ENCODE results near the gene ADPRHL1. TPM values are rescaled to one million over a fixed set of nuclear protein-coding genes. Genes with fewer than 3 reads are reported as not detected.

ADPRHL1 gene
- total and polyA plus RNA-seq, 4 donors, result 0.28 to 0.67 (median 0.55) TPM

DNA sequence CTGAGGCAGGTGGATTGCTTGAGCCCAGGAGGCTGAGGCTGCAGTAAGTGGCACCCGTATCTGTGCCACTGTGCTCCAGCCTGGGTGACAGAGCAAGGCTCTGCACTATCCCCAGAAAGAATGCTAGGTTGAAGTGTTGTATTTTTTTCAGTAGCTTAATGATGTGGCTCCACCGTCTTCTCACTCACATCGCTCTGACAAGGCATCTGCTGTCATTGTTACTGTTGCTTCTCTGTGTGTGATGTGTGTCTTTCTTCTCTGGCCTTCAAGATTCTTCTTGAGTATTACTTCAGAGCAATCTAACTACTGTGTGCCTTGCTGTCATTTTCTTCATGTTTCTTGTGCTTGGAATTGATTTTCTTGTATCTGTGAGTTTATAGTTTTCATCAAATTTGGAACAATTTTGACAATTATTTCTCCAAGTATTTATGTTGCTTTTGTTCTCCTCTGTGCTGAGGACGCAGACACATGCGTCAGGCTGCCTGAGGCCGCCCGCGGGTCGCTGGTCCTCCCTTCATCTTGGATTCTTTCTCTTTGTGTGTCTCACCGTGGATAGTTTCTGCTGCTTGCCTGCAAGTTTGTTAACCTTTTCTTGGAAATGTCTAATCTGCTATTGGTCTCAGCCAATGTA lies 10.8 kb downstream of the ADPRHL1 start:
- TF ChIP-seq JUND (IDR thresholded peaks at IDR 0.05), result no peak
- TF ChIP-seq HNF4A (conservative IDR thresholded peaks at IDR 0.05), result no peak
- TF ChIP-seq, protein P1, sequence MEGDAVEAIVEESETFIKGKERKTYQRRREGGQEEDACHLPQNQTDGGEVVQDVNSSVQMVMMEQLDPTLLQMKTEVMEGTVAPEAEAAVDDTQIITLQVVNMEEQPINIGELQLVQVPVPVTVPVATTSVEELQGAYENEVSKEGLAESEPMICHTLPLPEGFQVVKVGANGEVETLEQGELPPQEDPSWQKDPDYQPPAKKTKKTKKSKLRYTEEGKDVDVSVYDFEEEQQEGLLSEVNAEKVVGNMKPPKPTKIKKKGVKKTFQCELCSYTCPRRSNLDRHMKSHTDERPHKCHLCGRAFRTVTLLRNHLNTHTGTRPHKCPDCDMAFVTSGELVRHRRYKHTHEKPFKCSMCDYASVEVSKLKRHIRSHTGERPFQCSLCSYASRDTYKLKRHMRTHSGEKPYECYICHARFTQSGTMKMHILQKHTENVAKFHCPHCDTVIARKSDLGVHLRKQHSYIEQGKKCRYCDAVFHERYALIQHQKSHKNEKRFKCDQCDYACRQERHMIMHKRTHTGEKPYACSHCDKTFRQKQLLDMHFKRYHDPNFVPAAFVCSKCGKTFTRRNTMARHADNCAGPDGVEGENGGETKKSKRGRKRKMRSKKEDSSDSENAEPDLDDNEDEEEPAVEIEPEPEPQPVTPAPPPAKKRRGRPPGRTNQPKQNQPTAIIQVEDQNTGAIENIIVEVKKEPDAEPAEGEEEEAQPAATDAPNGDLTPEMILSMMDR (IDR thresholded peaks at IDR 0.05; ENCODE audit: low read depth, low read length, missing input control), result no peak
- Histone ChIP-seq H3K9ac (ENCODE audit: low read depth in 1 of 2, low read length in 2 of 2) (no peak overlapping the region), H3K27me3 (ENCODE audit: control insufficient read depth in 4 of 4, insufficient read depth in 4 of 4, low read length in 3 of 4) (no peaks in the 10 kb centered on the region), H3K36me3 (ENCODE audit: control insufficient read depth in 4 of 4, insufficient read depth in 3 of 4, low read depth in 1 of 4, low read length in 3 of 4) (peaks cover 0 to 5% (median 0%) of the 10 kb centered on the region in 4 donors), H3K4me3 (ENCODE audit: low read depth in 1 of 3, low read length in 3 of 3) (no peak overlapping the region), H3K27ac (ENCODE audit: low read depth in 1 of 2, low read length in 2 of 2) (no peak overlapping the region), H3K4me1 (ENCODE audit: control insufficient read depth in 4 of 4, insufficient read depth in 4 of 4, low read length in 3 of 4) (peaks cover 0 to 4% (median 2%) of the 10 kb centered on the region in 4 donors), H3K9me3 (ENCODE audit: control insufficient read depth in 4 of 4, low read length in 3 of 4) (no peaks in the 10 kb centered on the region)
- WGBS, result 97% methylated on average over 10 of the region's 10 CpGs
- no peak for DNase-seq (ENCODE audit: low spot score)

DNA sequence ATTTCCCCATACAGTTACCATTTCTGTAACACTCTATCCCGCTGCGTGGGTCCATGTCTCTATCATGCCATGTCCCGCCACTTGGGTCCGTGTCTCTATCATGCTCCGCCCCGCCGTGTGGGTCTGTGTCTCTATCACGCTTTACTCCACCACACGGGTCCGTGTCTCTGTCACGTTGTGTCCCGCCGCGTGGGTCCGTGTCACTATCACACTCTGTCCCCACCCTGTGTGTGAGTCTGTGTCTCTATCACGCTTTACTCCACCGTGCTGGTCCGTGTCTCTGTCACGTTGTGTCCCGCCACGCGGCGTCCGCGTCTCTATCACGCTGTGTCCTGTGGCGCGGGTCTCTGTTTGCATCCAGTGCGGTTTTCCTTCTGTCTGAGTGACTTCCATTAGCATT lies 11.6 kb downstream of the ADPRHL1 start:
- DNase-seq (ENCODE audit: low spot score), result no peak
- 99% methylated on average over 29 of the region's 29 CpGs for WGBS
- TF ChIP-seq FOXA2 (IDR thresholded peaks at IDR 0.05), result no peak
- TF ChIP-seq, protein P2, sequence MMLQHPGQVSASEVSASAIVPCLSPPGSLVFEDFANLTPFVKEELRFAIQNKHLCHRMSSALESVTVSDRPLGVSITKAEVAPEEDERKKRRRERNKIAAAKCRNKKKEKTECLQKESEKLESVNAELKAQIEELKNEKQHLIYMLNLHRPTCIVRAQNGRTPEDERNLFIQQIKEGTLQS (IDR thresholded peaks at IDR 0.05), result no peak
- no peak for TF ChIP-seq GABPA (IDR thresholded peaks at IDR 0.05 in 1 of 2, conservative IDR thresholded peaks at IDR 0.05 in 1 of 2)
- TF ChIP-seq EGR1 (IDR thresholded peaks at IDR 0.05; ENCODE audit: low read depth in 2 of 2), result no peak
- TF ChIP-seq HNF4A (conservative IDR thresholded peaks at IDR 0.05), result no peak
- no peak for TF ChIP-seq NR2F2 (IDR thresholded peaks at IDR 0.05)
- TF ChIP-seq, protein P3, sequence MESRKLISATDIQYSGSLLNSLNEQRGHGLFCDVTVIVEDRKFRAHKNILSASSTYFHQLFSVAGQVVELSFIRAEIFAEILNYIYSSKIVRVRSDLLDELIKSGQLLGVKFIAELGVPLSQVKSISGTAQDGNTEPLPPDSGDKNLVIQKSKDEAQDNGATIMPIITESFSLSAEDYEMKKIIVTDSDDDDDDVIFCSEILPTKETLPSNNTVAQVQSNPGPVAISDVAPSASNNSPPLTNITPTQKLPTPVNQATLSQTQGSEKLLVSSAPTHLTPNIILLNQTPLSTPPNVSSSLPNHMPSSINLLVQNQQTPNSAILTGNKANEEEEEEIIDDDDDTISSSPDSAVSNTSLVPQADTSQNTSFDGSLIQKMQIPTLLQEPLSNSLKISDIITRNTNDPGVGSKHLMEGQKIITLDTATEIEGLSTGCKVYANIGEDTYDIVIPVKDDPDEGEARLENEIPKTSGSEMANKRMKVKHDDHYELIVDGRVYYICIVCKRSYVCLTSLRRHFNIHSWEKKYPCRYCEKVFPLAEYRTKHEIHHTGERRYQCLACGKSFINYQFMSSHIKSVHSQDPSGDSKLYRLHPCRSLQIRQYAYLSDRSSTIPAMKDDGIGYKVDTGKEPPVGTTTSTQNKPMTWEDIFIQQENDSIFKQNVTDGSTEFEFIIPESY (IDR thresholded peaks at IDR 0.05), result no peak
- TF ChIP-seq SP1 (IDR thresholded peaks at IDR 0.05), result no peak
- TF ChIP-seq YY1 (IDR thresholded peaks at IDR 0.05), result no peak
- TF ChIP-seq TAF1 (conservative IDR thresholded peaks at IDR 0.05), result no peak
- TF ChIP-seq, protein P4, sequence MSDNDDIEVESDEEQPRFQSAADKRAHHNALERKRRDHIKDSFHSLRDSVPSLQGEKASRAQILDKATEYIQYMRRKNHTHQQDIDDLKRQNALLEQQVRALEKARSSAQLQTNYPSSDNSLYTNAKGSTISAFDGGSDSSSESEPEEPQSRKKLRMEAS (IDR thresholded peaks at IDR 0.05), result no peak
- TF ChIP-seq, protein P1 (IDR thresholded peaks at IDR 0.05; ENCODE audit: low read depth, low read length, missing input control), result no peak
- no peak for TF ChIP-seq RAD21 (IDR thresholded peaks at IDR 0.05)
- TF ChIP-seq, protein P5, sequence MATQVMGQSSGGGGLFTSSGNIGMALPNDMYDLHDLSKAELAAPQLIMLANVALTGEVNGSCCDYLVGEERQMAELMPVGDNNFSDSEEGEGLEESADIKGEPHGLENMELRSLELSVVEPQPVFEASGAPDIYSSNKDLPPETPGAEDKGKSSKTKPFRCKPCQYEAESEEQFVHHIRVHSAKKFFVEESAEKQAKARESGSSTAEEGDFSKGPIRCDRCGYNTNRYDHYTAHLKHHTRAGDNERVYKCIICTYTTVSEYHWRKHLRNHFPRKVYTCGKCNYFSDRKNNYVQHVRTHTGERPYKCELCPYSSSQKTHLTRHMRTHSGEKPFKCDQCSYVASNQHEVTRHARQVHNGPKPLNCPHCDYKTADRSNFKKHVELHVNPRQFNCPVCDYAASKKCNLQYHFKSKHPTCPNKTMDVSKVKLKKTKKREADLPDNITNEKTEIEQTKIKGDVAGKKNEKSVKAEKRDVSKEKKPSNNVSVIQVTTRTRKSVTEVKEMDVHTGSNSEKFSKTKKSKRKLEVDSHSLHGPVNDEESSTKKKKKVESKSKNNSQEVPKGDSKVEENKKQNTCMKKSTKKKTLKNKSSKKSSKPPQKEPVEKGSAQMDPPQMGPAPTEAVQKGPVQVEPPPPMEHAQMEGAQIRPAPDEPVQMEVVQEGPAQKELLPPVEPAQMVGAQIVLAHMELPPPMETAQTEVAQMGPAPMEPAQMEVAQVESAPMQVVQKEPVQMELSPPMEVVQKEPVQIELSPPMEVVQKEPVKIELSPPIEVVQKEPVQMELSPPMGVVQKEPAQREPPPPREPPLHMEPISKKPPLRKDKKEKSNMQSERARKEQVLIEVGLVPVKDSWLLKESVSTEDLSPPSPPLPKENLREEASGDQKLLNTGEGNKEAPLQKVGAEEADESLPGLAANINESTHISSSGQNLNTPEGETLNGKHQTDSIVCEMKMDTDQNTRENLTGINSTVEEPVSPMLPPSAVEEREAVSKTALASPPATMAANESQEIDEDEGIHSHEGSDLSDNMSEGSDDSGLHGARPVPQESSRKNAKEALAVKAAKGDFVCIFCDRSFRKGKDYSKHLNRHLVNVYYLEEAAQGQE (IDR thresholded peaks at IDR 0.05), result no peak
- TF ChIP-seq HNF4G (IDR thresholded peaks at IDR 0.05), result no peak
- TF ChIP-seq FOXA1 (IDR thresholded peaks at IDR 0.05), result no peak
- TF ChIP-seq JUND (IDR thresholded peaks at IDR 0.05), result no peak
- TF ChIP-seq RXRA (IDR thresholded peaks at IDR 0.05), result no peak

More for the DNA sequence above, 11.6 kb downstream of the ADPRHL1 start:
- Histone ChIP-seq H3K36me3 (ENCODE audit: control insufficient read depth in 4 of 4, insufficient read depth in 3 of 4, low read depth in 1 of 4, low read length in 3 of 4) (peaks cover 0 to 5% (median 0%) of the 10 kb centered on the region in 4 donors), H3K9ac (ENCODE audit: low read depth in 1 of 2, low read length in 2 of 2) (no peak overlapping the region), H3K9me3 (ENCODE audit: control insufficient read depth in 4 of 4, low read length in 3 of 4) (no peaks in the 10 kb centered on the region), H3K4me3 (ENCODE audit: low read depth in 1 of 3, low read length in 3 of 3) (no peak overlapping the region), H3K27ac (ENCODE audit: low read depth in 1 of 2, low read length in 2 of 2) (no peak overlapping the region), H3K27me3 (ENCODE audit: control insufficient read depth in 4 of 4, insufficient read depth in 4 of 4, low read length in 3 of 4) (no peaks in the 10 kb centered on the region), H3K4me1 (ENCODE audit: control insufficient read depth in 4 of 4, insufficient read depth in 4 of 4, low read length in 3 of 4) (peaks cover 2 to 8% (median 5%) of the 10 kb centered on the region in 4 donors)
